Right cardiac atrium (tissue), 5 donors: ENCODE results near the gene C16orf96. TPM values are rescaled to one million over a fixed set of nuclear protein-coding genes. Genes with fewer than 3 reads are reported as not detected.
A peak's percentile ranks its signal among the peaks of the same experiment; 100 is the strongest.

Experiments used
- ATAC-seq, 2 donors: fragments of 200-7000 bp; cut with Tn5 transposase; one replicate each; pipeline versions ENCODE4 v1.8.0 to v1.9.1; 2020; ENCODE audit warnings: moderate library complexity in 2 of 2, mild to moderate bottlenecking in 1 of 2
- DNase-seq, 3 donors: peaks; one replicate each; pipeline ENCODE4 v3.0.0-alpha.2; 2020
- H3K27ac ChIP-seq: one replicate; pipeline ENCODE4 v1.5.1; 2013; ENCODE audit warnings: mild to moderate bottlenecking, low read length, control low read depth, moderate library complexity
- H3K27me3 ChIP-seq: one replicate; pipeline ENCODE4 v1.6.1; 2013; ENCODE audit not compliant: control insufficient read depth, insufficient read depth
- H3K4me1 ChIP-seq: one replicate; pipeline ENCODE4 v1.6.1; 2013; ENCODE audit warnings: low read length; ENCODE audit not compliant: control insufficient read depth, insufficient read depth
- H3K4me3 ChIP-seq: one replicate; pipeline ENCODE4 v1.5.1; 2013; ENCODE audit warnings: low read length, control low read depth
- H3K9me3 ChIP-seq: one replicate; pipeline ENCODE4 v1.6.1; 2013; ENCODE audit warnings: low read length; ENCODE audit not compliant: control insufficient read depth
- WGBS: extraction: QIAGEN DNeasy Blood & Tissue Kit; methylation state at CpG from one replicate; pipeline ENCODE4 v1.1.7; 2013; 5-methylcytosine and 5-hydroxymethylcytosine counted together
- intact Hi-C, 4 donors: fragments of 100-400 bp; cut with DNase I; formaldehyde crosslinking; loops; one replicate each; pipeline versions ENCODE4 v1.11.0 to v1.14.0; 2022 to 2023
- polyA plus RNA-seq: library from polyadenylated mRNA; stranded (reverse); fragments of 200-250 nt; gene quantifications from one replicate; pipeline ENCODE4 v1.2.3, GENCODE V29; 2013
- total RNA-seq, 4 donors: library from RNA; stranded (reverse); fragmentation: NEBNext Ultra II Directional; extraction: Animal tissue kit (Norgen Biotek cat#: 25700); gene quantifications; one replicate each; pipeline ENCODE4 v1.2.1, GENCODE V29; 2021
- donor health status: healthy with polysubstance abuse.
- donor health status: DM: no; HTN: yes; CAD: no.
- donor health status: DM: no; HTN: no; CAD: no.
- donor health status: DM: no; HTN: yes; CAD: no; lungs with severe emphysema.
- donor health status: DM: yes; HTN: yes; CAD: no.

The C16orf96 gene
- total and polyA plus RNA-seq, 5 donors, result 0.02 to 0.09 (median 0.08) TPM; not detected in 1

DNA sequence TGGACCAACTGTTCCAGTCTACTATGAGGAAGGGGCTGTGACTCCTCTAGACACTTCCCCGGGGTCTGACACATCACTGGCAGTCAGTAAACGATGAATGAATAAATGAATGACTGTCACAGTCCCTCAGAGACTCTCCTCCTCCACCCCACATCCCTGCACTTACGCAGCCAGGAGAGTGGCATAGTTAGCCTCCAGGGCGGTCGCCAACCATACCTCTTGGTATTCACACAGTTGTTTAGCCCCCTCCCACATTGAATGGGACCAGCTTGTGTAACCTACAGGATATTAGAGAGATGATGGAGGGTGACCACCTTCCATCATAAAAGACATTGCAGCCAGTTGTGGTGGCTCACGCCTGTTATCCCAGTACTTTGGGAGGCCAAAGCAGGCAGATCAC lies 32.8 kb downstream of the C16orf96 start:
- 94% methylated on average over 6 of the region's 6 CpGs for WGBS
- H3K4me3 ChIP-seq, result no peak overlapping the region
- no peak for ATAC-seq
- intact Hi-C loops, result loop anchor here in 1 of 4 donors (10.0 kb wide), 1 partner anchor 74 kb away; no protein-coding TSS in a partner anchor
- no peaks in the 10 kb centered on the region for H3K27me3 ChIP-seq
- H3K9me3 ChIP-seq, result no peaks in the 10 kb centered on the region
- no peaks in the 10 kb centered on the region for H3K4me1 ChIP-seq
- DNase-seq, result no peak
- H3K27ac ChIP-seq, result no peak overlapping the region

GRCh38 chr16:4591191-4591590 lies 35.1 kb downstream of the C16orf96 start:
- Histone ChIP-seq H3K4me1 (no peaks in the 10 kb centered on the region), H3K9me3 (no peaks in the 10 kb centered on the region), H3K4me3 (no peak overlapping the region), H3K27me3 (no peaks in the 10 kb centered on the region), H3K27ac (no peak overlapping the region)
- ATAC-seq (no peak), DNase-seq (no peak)
- 69% methylated on average over 6 of the region's 6 CpGs for WGBS
- intact Hi-C loops, result no loop called here

DNA sequence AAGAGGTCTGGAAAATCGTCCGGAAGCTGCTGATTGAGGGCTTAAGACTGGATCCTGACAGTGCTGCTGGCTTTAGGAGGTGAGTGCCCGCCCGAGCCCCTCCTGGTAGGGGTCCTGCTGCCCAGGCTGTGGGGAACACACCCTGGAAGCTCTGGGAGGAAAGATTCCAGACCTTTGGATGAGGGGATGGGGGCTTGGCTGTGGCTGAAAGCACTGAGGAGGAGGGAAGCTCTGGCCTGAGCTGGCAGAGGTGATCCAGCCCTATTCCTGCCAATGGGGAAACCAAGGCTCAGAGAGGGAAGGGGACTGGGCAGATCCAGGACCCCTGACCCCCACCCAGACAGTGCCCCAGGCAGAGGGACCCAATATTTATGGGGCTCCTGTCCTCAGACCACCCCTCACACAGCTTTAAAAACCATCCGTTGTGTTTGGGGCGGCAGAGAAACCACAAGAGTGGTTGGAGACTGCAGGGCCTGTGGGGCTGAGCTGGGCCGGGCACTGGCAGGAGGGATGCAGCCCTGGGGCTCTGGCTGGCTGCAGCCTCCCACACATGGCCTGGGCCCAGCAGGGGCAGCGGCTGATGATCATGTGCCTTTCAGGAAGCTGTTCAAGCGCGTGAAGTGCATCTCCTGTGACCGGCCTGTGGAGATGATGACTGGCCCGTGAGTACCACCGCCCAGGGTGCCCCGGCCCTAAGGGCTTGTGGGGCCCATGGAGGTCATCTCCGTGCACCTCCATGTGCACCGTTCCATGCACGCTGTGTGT lies 35.7 kb downstream of the C16orf96 start:
- no peak overlapping the region for H3K4me3 ChIP-seq
- intact Hi-C loops, result no loop called here
- H3K27ac ChIP-seq, result no peak overlapping the region
- DNase-seq (peak in 1 of 3 donors; percentile 53), ATAC-seq (peak in 1 of 2 donors; percentile 20)
- WGBS, result 76% methylated on average over 17 of the region's 17 CpGs
- no peaks in the 10 kb centered on the region for H3K9me3 ChIP-seq
- H3K27me3 ChIP-seq, result no peaks in the 10 kb centered on the region
- H3K4me1 ChIP-seq, result no peaks in the 10 kb centered on the region

GRCh38 chr16:4593086-4593485 lies 36.9 kb downstream of the C16orf96 start:
- intact Hi-C loops, result no loop called here
- no peaks in the 10 kb centered on the region for H3K27me3 ChIP-seq
- 68% methylated on average over 16 of the region's 16 CpGs for WGBS
- ATAC-seq, result no peak
- no peaks in the 10 kb centered on the region for H3K9me3 ChIP-seq
- H3K27ac ChIP-seq, result no peak overlapping the region
- no peaks in the 10 kb centered on the region for H3K4me1 ChIP-seq
- DNase-seq, result peak in 1 of 3 donors; percentile 20
- no peak overlapping the region for H3K4me3 ChIP-seq

- DNase-seq, result no peak
- Histone ChIP-seq H3K27me3 (no peaks in the 10 kb centered on the region), H3K9me3 (no peaks in the 10 kb centered on the region), H3K4me1 (no peaks in the 10 kb centered on the region), H3K27ac (no peak overlapping the region), H3K4me3 (no peak overlapping the region)
- ATAC-seq, result peak in 1 of 2 donors; percentile 34
- 89% methylated on average over 38 of the region's 38 CpGs for WGBS
- intact Hi-C loops, result no loop called here
These were observed 38.6 kb downstream of the C16orf96 start for GRCh38 chr16:4594433-4595410.

- ATAC-seq (no peak), DNase-seq (no peak)
- intact Hi-C loops, result no loop called here
- H3K27ac ChIP-seq, result no peak overlapping the region
- no peaks in the 10 kb centered on the region for H3K9me3 ChIP-seq
- H3K4me3 ChIP-seq, result no peak overlapping the region
- no peaks in the 10 kb centered on the region for H3K4me1 ChIP-seq
- 66% methylated on average over 9 of the region's 9 CpGs for WGBS
- no peaks in the 10 kb centered on the region for H3K27me3 ChIP-seq
These were observed 41.0 kb downstream of the C16orf96 start for GRCh38 chr16:4597174-4597573.

DNA sequence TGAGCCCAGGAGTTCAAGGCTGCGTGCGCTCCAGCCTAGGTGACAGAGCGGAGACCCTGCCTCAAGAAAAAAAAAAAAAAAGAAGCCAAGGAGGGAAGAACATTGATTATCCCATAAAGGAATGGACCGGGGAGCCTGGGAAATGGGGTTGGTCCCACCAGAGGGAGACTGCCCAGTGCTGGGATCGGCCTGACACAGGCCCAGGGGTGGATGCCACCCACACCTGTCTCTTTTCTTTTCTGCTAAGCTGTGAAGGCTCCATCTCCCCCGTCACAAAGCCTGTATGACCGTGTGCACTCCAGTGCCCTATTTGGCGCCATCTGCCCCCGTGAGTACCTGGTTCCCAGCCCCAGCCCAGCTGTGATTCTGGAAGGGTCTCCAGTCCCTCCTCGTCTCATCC lies 42.9 kb downstream of the C16orf96 start:
- Histone ChIP-seq H3K4me1 (no peaks in the 10 kb centered on the region), H3K4me3 (no peak overlapping the region), H3K27me3 (no peaks in the 10 kb centered on the region), H3K9me3 (no peaks in the 10 kb centered on the region), H3K27ac (no peak overlapping the region)
- ATAC-seq (no peak), DNase-seq (no peak)
- WGBS, result 91% methylated on average over 10 of the region's 10 CpGs
- intact Hi-C loops, result no loop called here

GRCh38 chr16:4599545-4599944 lies 43.4 kb downstream of the C16orf96 start:
- DNase-seq, result no peak
- 76% methylated on average over 8 of the region's 8 CpGs for WGBS

DNA sequence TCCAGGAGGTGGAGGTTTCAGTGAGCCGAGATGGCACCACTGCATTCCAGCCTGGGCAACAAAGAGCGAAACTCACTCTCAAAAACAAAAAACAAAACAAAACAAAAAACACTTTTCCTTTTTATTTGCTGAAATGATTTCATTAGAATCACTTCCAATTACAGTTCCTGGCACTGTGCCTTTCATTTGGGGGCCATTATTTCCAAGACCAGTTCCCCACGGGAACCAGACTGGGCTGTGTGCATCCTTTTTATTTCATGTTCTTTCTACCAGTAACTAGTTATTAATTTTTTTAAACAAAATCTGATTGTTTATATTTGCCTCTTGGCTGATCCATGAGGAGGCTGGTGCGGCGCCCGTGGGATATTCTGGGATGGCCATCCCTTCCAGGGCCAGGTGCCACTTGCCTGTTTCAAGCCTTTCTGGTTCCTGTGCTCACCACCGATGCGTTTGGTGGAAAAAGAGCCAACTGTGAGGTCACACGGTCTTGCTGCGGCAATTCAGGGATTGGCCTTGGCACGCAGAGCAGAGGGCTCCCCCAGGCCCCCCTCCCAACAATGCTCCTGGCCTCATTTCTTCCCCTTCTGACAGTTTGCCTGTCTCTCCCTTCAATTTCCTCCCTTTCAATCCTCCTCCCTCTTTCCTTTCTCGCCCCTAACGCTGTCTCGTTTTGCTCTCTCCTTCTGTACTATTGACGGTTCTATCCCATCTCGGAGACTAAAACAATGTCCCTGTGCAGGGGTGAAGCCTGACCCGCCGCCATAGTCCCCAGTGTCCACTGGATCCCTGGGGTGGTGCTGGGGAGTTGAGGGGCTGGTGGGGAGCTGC lies 45.1 kb downstream of the C16orf96 start:
- ATAC-seq (peak; percentile 25 to 39), DNase-seq (peak; percentile 55 to 83 (median 76))
- Histone ChIP-seq H3K4me3 (no peak overlapping the region), H3K27ac (no peak overlapping the region), H3K27me3 (no peaks in the 10 kb centered on the region), H3K4me1 (no peaks in the 10 kb centered on the region), H3K9me3 (no peaks in the 10 kb centered on the region)
- intact Hi-C loops, result no loop called here
- WGBS, result 26% methylated on average over 18 of the region's 18 CpGs

More at GRCh38 chr16:4599545-4599944, 43.4 kb downstream of the C16orf96 start:
- H3K4me1 ChIP-seq, result no peaks in the 10 kb centered on the region
- H3K27me3 ChIP-seq, result no peaks in the 10 kb centered on the region
- no peak overlapping the region for H3K27ac ChIP-seq
- no peak overlapping the region for H3K4me3 ChIP-seq
- H3K9me3 ChIP-seq, result no peaks in the 10 kb centered on the region
- intact Hi-C loops, result no loop called here
- no peak for ATAC-seq

DNA sequence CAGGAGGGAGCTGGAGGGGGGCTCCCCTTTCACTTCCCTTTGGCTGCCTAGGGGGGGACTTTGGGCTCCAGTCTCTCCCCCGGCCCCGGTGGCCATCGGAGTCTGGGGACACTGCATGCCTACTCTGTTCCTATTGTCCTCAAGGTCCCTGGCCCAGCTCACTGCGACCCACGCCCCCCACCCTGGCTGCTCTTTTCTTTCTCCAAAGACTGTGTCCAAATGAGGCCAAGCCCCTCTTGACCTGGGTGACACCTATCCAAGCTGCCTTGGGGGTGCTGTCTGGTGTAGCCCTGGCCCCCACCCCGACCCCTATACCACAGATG lies 45.7 kb downstream of the C16orf96 start:
- no peaks in the 10 kb centered on the region for H3K4me1 ChIP-seq
- H3K9me3 ChIP-seq, result no peaks in the 10 kb centered on the region
- 65% methylated on average over 6 of the region's 6 CpGs for WGBS
- intact Hi-C loops, result no loop called here
- DNase-seq (no peak), ATAC-seq (no peak)
- H3K27me3 ChIP-seq, result no peaks in the 10 kb centered on the region
- H3K4me3 ChIP-seq, result no peak overlapping the region
- no peak overlapping the region for H3K27ac ChIP-seq
